Esophagus squamous epithelium (tissue), 5 donors: Measurements from ENCODE around the gene CEP290. TPM values are rescaled to one million over a fixed set of nuclear protein-coding genes. Genes with fewer than 3 reads are reported as not detected.

Experiments
- DNase-seq: peaks from one replicate; lab custom pipeline; 2025; lab: John Stamatoyannopoulos, UW
- H3K27ac ChIP-seq, 4 donors: fragments of 200-600 bp; sonication (generic); one replicate each; pipeline ENCODE4 v1.5.1; 2016 to 2019; ENCODE audit warnings: mild to moderate bottlenecking in 1 of 4
- H3K27me3 ChIP-seq, 4 donors: fragments of 200-600 bp; sonication (generic); 1 replicate in 3 of 4; 2 replicates in 1 of 4; pipeline versions ENCODE4 v1.5.1 to v1.6.0; 2017 to 2021; ENCODE audit warnings: antibody characterized with exemption in 1 of 4
- H3K36me3 ChIP-seq, 3 donors: fragments of 200-600 bp; sonication (generic); one replicate each; pipeline ENCODE4 v1.5.1; 2016 to 2019
- H3K4me1 ChIP-seq, 3 donors: fragments of 200-600 bp; sonication (generic); one replicate each; pipeline ENCODE4 v1.5.1; 2017 to 2019
- H3K4me3 ChIP-seq, 4 donors: fragments of 200-600 bp; sonication (generic); 1 replicate in 3 of 4; 2 replicates in 1 of 4; pipeline ENCODE4 v1.5.1; 2016 to 2019; ENCODE audit warnings: mild to moderate bottlenecking in 2 of 4, moderate library complexity in 1 of 4
- H3K9me3 ChIP-seq, 3 donors: fragments of 200-600 bp; sonication (generic); one replicate each; pipeline ENCODE4 v1.5.1; 2016 to 2019
- POLR2A ChIP-seq, 4 donors: fragments of 450-650 bp; IDR thresholded peaks; one replicate each; pipeline ENCODE4 v1.6.1; 2017; ENCODE audit warnings: antibody characterized with exemption in 4 of 4, mild to moderate bottlenecking in 4 of 4, moderate library complexity in 3 of 4
- WGBS, 2 donors: methylation state at CpG; one replicate each; pipeline ENCODE4 v1.1.5; 2018; 5-methylcytosine and 5-hydroxymethylcytosine counted together
- intact Hi-C: fragments of 100-400 bp; cut with DNase I; formaldehyde crosslinking; loops from one replicate; pipeline ENCODE4 v1.15.0; 2022
- small RNA-seq, 4 donors: library from RNA; depleted of rRNA; stranded (forward); fragments of <200 nt; gene quantifications; one replicate each; pipeline ENCODE3, GENCODE V24; 2016
- total RNA-seq, 4 donors: library from RNA; depleted of rRNA; stranded (reverse); fragments of >200 nt; gene quantifications; one replicate each; pipeline ENCODE4 v1.1.0, GENCODE V29; 2016
- TF ChIP-seq, protein P1 (sequence below), 6 experiments: fragments of 450-650 bp in 4 of 6; fragments of 200-600 bp in 2 of 6; sonication (generic) in 2 of 6; IDR thresholded peaks; one replicate each; pipeline ENCODE4 v1.5.1; 2016 to 2019; ENCODE audit warnings: antibody characterized with exemption in 6 of 6, mild to moderate bottlenecking in 4 of 6, moderate library complexity in 4 of 6
- donor health status: DM: yes; HTN: yes; CAD: no.

Gene CEP290
- total RNA-seq, 4 donors from 2014 or later: 0.72 to 15.8 (median 4.3) TPM

DNA sequence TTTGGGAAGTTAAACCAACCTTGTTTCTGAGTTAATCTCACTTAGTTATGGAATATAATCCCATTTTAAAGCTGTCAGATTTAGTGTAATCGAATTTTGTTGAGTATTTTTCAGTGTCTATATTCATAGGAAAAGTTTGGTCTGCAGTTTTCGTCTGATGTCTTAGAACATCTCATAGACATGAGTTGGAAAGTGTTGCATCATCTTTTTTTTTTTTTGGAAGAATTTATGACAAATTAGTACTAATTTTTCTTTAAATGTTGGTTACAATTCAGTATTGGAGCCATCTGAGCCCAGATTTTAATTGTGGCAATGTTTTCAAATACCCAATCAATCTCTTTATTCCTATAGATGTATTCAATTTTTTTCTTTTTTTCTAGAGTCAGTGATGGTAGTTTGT lies 140.6 kb downstream of the CEP290 start:
- H3K4me1 ChIP-seq: no peaks in the 10 kb centered on the region
- H3K36me3 ChIP-seq: no peaks in the 10 kb centered on the region
- intact Hi-C loops: no loop called here
- no peak for DNase-seq
- H3K27ac ChIP-seq: no peak overlapping the region
- TF ChIP-seq, protein P1, sequence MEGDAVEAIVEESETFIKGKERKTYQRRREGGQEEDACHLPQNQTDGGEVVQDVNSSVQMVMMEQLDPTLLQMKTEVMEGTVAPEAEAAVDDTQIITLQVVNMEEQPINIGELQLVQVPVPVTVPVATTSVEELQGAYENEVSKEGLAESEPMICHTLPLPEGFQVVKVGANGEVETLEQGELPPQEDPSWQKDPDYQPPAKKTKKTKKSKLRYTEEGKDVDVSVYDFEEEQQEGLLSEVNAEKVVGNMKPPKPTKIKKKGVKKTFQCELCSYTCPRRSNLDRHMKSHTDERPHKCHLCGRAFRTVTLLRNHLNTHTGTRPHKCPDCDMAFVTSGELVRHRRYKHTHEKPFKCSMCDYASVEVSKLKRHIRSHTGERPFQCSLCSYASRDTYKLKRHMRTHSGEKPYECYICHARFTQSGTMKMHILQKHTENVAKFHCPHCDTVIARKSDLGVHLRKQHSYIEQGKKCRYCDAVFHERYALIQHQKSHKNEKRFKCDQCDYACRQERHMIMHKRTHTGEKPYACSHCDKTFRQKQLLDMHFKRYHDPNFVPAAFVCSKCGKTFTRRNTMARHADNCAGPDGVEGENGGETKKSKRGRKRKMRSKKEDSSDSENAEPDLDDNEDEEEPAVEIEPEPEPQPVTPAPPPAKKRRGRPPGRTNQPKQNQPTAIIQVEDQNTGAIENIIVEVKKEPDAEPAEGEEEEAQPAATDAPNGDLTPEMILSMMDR (IDR thresholded peaks at IDR 0.05): no peak
- no peak for TF ChIP-seq POLR2A (IDR thresholded peaks at IDR 0.05)
- no peaks in the 10 kb centered on the region for H3K27me3 ChIP-seq
- WGBS, 2 donors: 67 to 83% methylated on average over 2 of the region's 2 CpGs
- H3K9me3 ChIP-seq: peaks cover 0 to 12% (median 0%) of the 10 kb centered on the region in 3 donors
- no peak overlapping the region for H3K4me3 ChIP-seq

Small RNA genes within 50 kb of the gene (small RNA-seq; reads per million reads assigned to genes)
- 0 reads per million in 4 donors for gene RNA5SP364

Other genes starting within 250 kb of the CEP290 start
- not detected for gene C12orf50, start 112.7 kb downstream of the CEP290 start, total RNA-seq
- 10 to 100 TPM; 23.3 to 60.9 (median 32.8) TPM for gene TMTC3, start 219 bp upstream of the CEP290 start, total RNA-seq